Breast epithelium (tissue), 4 donors: Measurements from ENCODE around the gene CCDC12. TPM values are rescaled to one million over a fixed set of nuclear protein-coding genes. Genes with fewer than 3 reads are reported as not detected.

Experiments
- DNase-seq, 2 donors: peaks; one replicate each; pipeline ENCODE4 v3.0.0-alpha.2; 2019; ENCODE audit warnings: low spot score in 2 of 2
- H3K27ac ChIP-seq, 2 donors: fragments of 200-600 bp; sonication (generic) in 1 of 2; one replicate each; pipeline ENCODE4 v1.5.1; 2016 to 2019; ENCODE audit warnings: mild to moderate bottlenecking in 1 of 2
- H3K27me3 ChIP-seq, 2 donors: fragments of 200-600 bp; sonication (generic) in 1 of 2; one replicate each; pipeline versions ENCODE4 v1.5.1 to v1.6.0; 2017 to 2019; ENCODE audit warnings: control low read depth in 1 of 2, mild to moderate bottlenecking in 1 of 2
- H3K36me3 ChIP-seq: fragments of 200-600 bp; one replicate; pipeline ENCODE4 v1.5.1; 2019
- H3K4me1 ChIP-seq, 2 donors: fragments of 200-600 bp; sonication (generic); one replicate each; pipeline ENCODE4 v1.5.1; 2016 to 2019; ENCODE audit warnings: control low read depth in 1 of 2
- H3K4me3 ChIP-seq, 3 donors: fragments of 200-600 bp; sonication (generic); 1 replicate in 2 of 3; 2 replicates in 1 of 3; pipeline ENCODE4 v1.5.1; 2016 to 2019; ENCODE audit warnings: mild to moderate bottlenecking in 3 of 3, moderate library complexity in 2 of 3
- H3K9me3 ChIP-seq, 2 donors: fragments of 200-600 bp; sonication (generic) in 1 of 2; one replicate each; pipeline ENCODE4 v1.5.1; 2016 to 2019; ENCODE audit warnings: control low read depth in 1 of 2
- CTCF ChIP-seq, 3 donors: fragments of 450-650 bp; IDR thresholded peaks; one replicate each; pipeline ENCODE4 v1.5.1; 2016 to 2017; ENCODE audit warnings: antibody characterized with exemption in 3 of 3, mild to moderate bottlenecking in 3 of 3, moderate library complexity in 3 of 3
- POLR2A ChIP-seq: fragments of 450-650 bp; IDR thresholded peaks from one replicate; pipeline ENCODE4 v1.6.1; 2016; ENCODE audit warnings: antibody characterized with exemption, mild to moderate bottlenecking, moderate library complexity
- POLR2AphosphoS5 ChIP-seq, 3 donors: sonication (generic); formaldehyde crosslinking; IDR thresholded peaks; one replicate each; pipeline ENCODE4 v1.6.1; 2017; ENCODE audit warnings: antibody characterized with exemption in 3 of 3
- intact Hi-C: fragments of 100-400 bp; cut with DNase I; formaldehyde crosslinking; loops from one replicate; pipeline ENCODE4 v1.15.1; 2023; ENCODE audit warnings: low total_unique reads
- total RNA-seq, 3 donors: library from RNA; depleted of rRNA; stranded (reverse); fragments of >200 nt; gene quantifications; one replicate each; pipeline ENCODE4 v1.1.0, GENCODE V29; 2016

Gene CCDC12
- total RNA-seq, 3 donors from 2014 or later, result 27.0 to 50.2 (median 43.9) TPM

GRCh38 chr3:46946416-46946815, 30.1 kb downstream of the CCDC12 start:
- TF ChIP-seq POLR2AphosphoS5 (IDR thresholded peaks at IDR 0.05), result no peak
- TF ChIP-seq POLR2A, result no peak
- TF ChIP-seq CTCF (IDR thresholded peaks at IDR 0.05), result no peak
- Histone ChIP-seq H3K4me1 (peaks cover 0 to 31% of the 10 kb centered on the region in 2 donors), H3K36me3 (no peaks in the 10 kb centered on the region), H3K4me3 (no peak overlapping the region), H3K9me3 (no peaks in the 10 kb centered on the region), H3K27ac (peak overlapping the region; percentile 62 to 75), H3K27me3 (no peaks in the 10 kb centered on the region)
- intact Hi-C loops, result no loop called here
- no peak for DNase-seq

- peak overlapping the region; percentile 56 to 64 for H3K27ac ChIP-seq
Measured at GRCh38 chr3:46944191-46944590, 32.4 kb downstream of the CCDC12 start.

DNA sequence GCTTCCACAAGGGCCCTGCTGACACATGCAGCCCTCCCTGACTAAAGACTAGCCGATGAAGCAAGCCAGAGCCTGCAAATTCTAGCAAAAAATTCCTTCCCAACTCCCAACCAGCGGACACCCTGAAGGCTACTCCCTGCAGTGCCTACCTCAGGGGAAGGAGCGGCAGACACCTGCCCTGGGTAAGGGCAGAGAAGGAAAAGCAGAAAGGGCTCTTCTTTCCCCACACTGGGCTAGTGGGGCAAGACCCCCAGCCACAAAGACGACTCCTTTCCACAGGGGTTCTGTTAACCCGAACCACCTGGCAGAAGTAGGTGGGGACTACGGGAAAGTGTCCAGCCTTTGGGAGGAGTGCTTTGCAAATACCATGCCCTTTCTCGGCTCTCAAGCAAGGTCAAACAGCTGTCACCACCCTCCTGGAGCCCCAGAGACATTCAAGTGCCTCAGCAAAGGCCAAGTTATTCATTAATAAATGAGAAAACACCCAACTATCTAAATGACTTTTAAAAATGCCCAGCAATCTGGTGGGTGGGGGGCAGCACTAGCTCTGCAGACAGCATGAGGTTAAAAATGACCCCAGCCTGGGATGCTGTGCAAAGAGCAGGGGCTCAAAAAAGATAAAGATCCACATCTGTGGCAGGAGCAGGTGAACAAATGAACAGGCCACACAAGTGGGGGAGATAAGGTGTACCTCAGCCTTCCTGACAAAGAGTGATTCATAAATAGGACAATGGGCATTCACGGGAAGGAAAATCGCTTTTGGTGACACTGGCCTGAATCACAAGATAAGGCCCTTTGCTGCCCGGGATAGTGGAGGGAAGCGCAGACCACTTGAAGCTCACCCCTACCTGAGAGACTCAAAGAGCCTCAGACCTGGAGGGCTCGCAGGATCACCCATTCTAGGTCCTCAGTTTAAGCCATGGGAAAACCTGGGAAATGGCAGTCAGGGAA, 33.0 kb downstream of the CCDC12 start:
- no peak for TF ChIP-seq CTCF (IDR thresholded peaks at IDR 0.05)
- TF ChIP-seq POLR2AphosphoS5 (IDR thresholded peaks at IDR 0.05), result no peak
- no peak for TF ChIP-seq POLR2A
- H3K9me3 ChIP-seq, result no peaks in the 10 kb centered on the region
- intact Hi-C loops, result loop anchor here (1.0 kb wide), 1 partner anchor 35 kb away; no protein-coding TSS in a partner anchor
- no peak overlapping the region for H3K4me3 ChIP-seq
- peaks cover 0 to 23% of the 10 kb centered on the region in 2 donors for H3K4me1 ChIP-seq
- no peak for DNase-seq
- H3K27ac ChIP-seq, result peak overlapping the region; percentile 56 to 64
- H3K27me3 ChIP-seq, result no peaks in the 10 kb centered on the region
- no peaks in the 10 kb centered on the region for H3K36me3 ChIP-seq

More at GRCh38 chr3:46944191-46944590, 32.4 kb downstream of the CCDC12 start:
- no peaks in the 10 kb centered on the region for H3K27me3 ChIP-seq
- no peaks in the 10 kb centered on the region for H3K36me3 ChIP-seq
- H3K4me3 ChIP-seq, result no peak overlapping the region
- DNase-seq, result no peak
- intact Hi-C loops, result loop anchor here (1.0 kb wide), 1 partner anchor 34 kb away; no protein-coding TSS in a partner anchor
- TF ChIP-seq POLR2AphosphoS5 (IDR thresholded peaks at IDR 0.05) (no peak), POLR2A (no peak), CTCF (IDR thresholded peaks at IDR 0.05) (no peak)
- H3K4me1 ChIP-seq, result peaks cover 0 to 27% of the 10 kb centered on the region in 2 donors
- no peaks in the 10 kb centered on the region for H3K9me3 ChIP-seq

GRCh38 chr3:46942481-46943236, 33.9 kb downstream of the CCDC12 start:
- intact Hi-C loops, result no loop called here
- Histone ChIP-seq H3K9me3 (no peaks in the 10 kb centered on the region), H3K27me3 (no peaks in the 10 kb centered on the region), H3K4me1 (peaks cover 0 to 14% of the 10 kb centered on the region in 2 donors), H3K27ac (peak overlapping the region; percentile 56 to 62), H3K36me3 (no peaks in the 10 kb centered on the region), H3K4me3 (no peak overlapping the region)
- TF ChIP-seq POLR2AphosphoS5 (IDR thresholded peaks at IDR 0.05) (no peak), POLR2A (no peak), CTCF (IDR thresholded peaks at IDR 0.05) (no peak)
- DNase-seq, result no peak
